HCT116 (cell line): Measurements from ENCODE around the gene THOP1. TPM values are rescaled to one million over a fixed set of nuclear protein-coding genes. Genes with fewer than 3 reads are reported as not detected.

Experiments
- ATAC-seq: fragments of 200-7000 bp; cut with Tn5 transposase; 2 replicates; pipeline ENCODE4 v1.9.1; 2020; ENCODE audit warnings: mild to moderate bottlenecking, moderate library complexity
- BruUV-seq: library from RNA; stranded (reverse); fragments of 400-500 nt; replicated peaks from 2 replicates; lab custom pipeline; 2021; lab: Mats Ljungman, UMichigan
- CTCF ChIA-PET: fragments of 300-600 bp; sonication (Branson Sonifier 250); formaldehyde crosslinking; loops from one replicate; lab custom pipeline; 2021; ENCODE audit warnings: antibody characterized with exemption; lab: Charles Lee
- POLR2A ChIA-PET: fragments of 300-600, 350-600 bp; sonication (Branson Sonifier 250); formaldehyde crosslinking; loops from one replicate; lab custom pipeline; 2021; ENCODE audit warnings: antibody characterized with exemption; lab: Charles Lee
- RAD21 ChIA-PET, 2 experiments: fragments of 300-600 bp; sonication (Branson Sonifier 250); formaldehyde crosslinking; loops; one replicate each; lab custom pipeline; 2023; ENCODE audit warnings: low total read pairs in 2 of 2; ENCODE audit not compliant: uncharacterized antibody in 2 of 2, unreplicated experiment in 2 of 2, low non-redundant PET in 1 of 2; lab: Charles Lee
- DNase-seq: peaks from one replicate; pipeline ENCODE4 v3.0.0-alpha.2; 2010; ENCODE audit warnings: low read depth, low spot score
- H2AFZ ChIP-seq: fragments of 200-600 bp; shearing (Covaris generic), sonication (generic); 2 replicates; pipeline ENCODE4 v1.6.1; 2017; ENCODE audit warnings: low read depth, mixed run types, mixed read lengths, antibody characterized with exemption, low read length; ENCODE audit not compliant: poor library complexity, severe bottlenecking
- H3K27ac ChIP-seq: 2 replicates; pipeline ENCODE4 v1.5.1; 2012; ENCODE audit warnings: low read depth, low read length
- H3K27me3 ChIP-seq: fragments of 200-600 bp; sonication (generic); 2 replicates; pipeline ENCODE4 v1.6.1; 2016; ENCODE audit warnings: mixed run types, low read length, mixed read lengths; ENCODE audit not compliant: insufficient read depth
- H3K36me3 ChIP-seq, 2 experiments: fragments of 200-500 bp in 1 of 2; fragments of 200-600 bp in 1 of 2; sonication (Bioruptor generic) in 1 of 2; sonication (generic) in 1 of 2; 2 replicates each; pipeline versions ENCODE4 v1.5.1 to v1.6.1; 2014 to 2016; ENCODE audit warnings: low read length in 2 of 2, inconsistent platforms in 1 of 2, mixed read lengths in 1 of 2, mixed run types in 1 of 2; ENCODE audit not compliant: insufficient read depth in 2 of 2, control insufficient read depth in 1 of 2
- H3K4me1 ChIP-seq, 2 experiments: fragments of 200-600 bp in 1 of 2; sonication (generic) in 1 of 2; 2 replicates each; pipeline versions ENCODE4 v1.5.1 to v1.6.1; 2012 to 2017; ENCODE audit warnings: low read length in 2 of 2, inconsistent platforms in 1 of 2, mild to moderate bottlenecking in 1 of 2, mixed read lengths in 1 of 2, mixed run types in 1 of 2, moderate library complexity in 1 of 2; ENCODE audit not compliant: insufficient read depth in 2 of 2, control insufficient read depth in 1 of 2
- H3K4me2 ChIP-seq: fragments of 200-600 bp; sonication (generic); 2 replicates; pipeline ENCODE4 v1.6.1; 2017; ENCODE audit warnings: mixed run types, low read length, mixed read lengths
- H3K4me3 ChIP-seq, 2 experiments: fragments of 200-600 bp in 1 of 2; sonication (generic) in 1 of 2; replicated peaks in 1 of 2; 2 replicates each; pipeline ENCODE4 v1.5.1; 2011 to 2016; ENCODE audit warnings: low read length in 2 of 2, control low read depth in 1 of 2, low read depth in 1 of 2, mild to moderate bottlenecking in 1 of 2, mixed read lengths in 1 of 2, mixed run types in 1 of 2
- H3K79me2 ChIP-seq: fragments of 200-600 bp; sonication (generic); 2 replicates; pipeline ENCODE4 v1.6.1; 2017; ENCODE audit warnings: mild to moderate bottlenecking, mixed run types, low read length, moderate library complexity, mixed read lengths; ENCODE audit not compliant: insufficient read depth
- H3K9ac ChIP-seq: fragments of 200-600 bp; sonication (generic); 2 replicates; pipeline ENCODE4 v1.6.1; 2016; ENCODE audit warnings: low read length, mixed read lengths
- H3K9me2 ChIP-seq: fragments of 200-600 bp; sonication (generic), shearing (Covaris generic); 2 replicates; pipeline ENCODE4 v1.6.1; 2017; ENCODE audit warnings: mixed run types, mild to moderate bottlenecking, moderate library complexity; ENCODE audit not compliant: insufficient read depth
- H3K9me3 ChIP-seq, 2 experiments: fragments of 200-500 bp in 1 of 2; fragments of 200-600 bp in 1 of 2; sonication (Bioruptor generic) in 1 of 2; sonication (generic) in 1 of 2; 2 replicates each; pipeline ENCODE4 v1.6.1; 2014 to 2017; ENCODE audit warnings: low read length in 2 of 2, mixed read lengths in 2 of 2, inconsistent platforms in 1 of 2, low read depth in 1 of 2, mild to moderate bottlenecking in 1 of 2, mixed run types in 1 of 2, moderate library complexity in 1 of 2; ENCODE audit not compliant: control insufficient read depth in 1 of 2, insufficient read depth in 1 of 2
- H4K20me1 ChIP-seq: fragments of 200-600 bp; sonication (generic), shearing (Covaris generic); 2 replicates; pipeline ENCODE4 v1.6.1; 2017; ENCODE audit warnings: mixed run types, mild to moderate bottlenecking, moderate library complexity; ENCODE audit not compliant: insufficient read depth
- ATF3 ChIP-seq: IDR thresholded peaks from 2 replicates; pipeline ENCODE4 v1.6.1; 2012
- CBX3 ChIP-seq: IDR thresholded peaks from 2 replicates; pipeline ENCODE4 v1.6.1; 2012; ENCODE audit warnings: low read depth
- EGR1 ChIP-seq: IDR thresholded peaks from 2 replicates; pipeline ENCODE4 v1.6.1; 2012; ENCODE audit warnings: low read depth
- ELF1 ChIP-seq: IDR thresholded peaks from 2 replicates; pipeline ENCODE4 v1.6.1; 2012; ENCODE audit warnings: low read depth, borderline replicate concordance
- FOSL1 ChIP-seq: IDR thresholded peaks from 2 replicates; pipeline ENCODE4 v1.6.1; 2012; ENCODE audit warnings: low read depth
- JUND ChIP-seq: IDR thresholded peaks from 2 replicates; pipeline ENCODE4 v1.6.1; 2012
- POLR2A ChIP-seq: IDR thresholded peaks from 2 replicates; pipeline ENCODE4 v1.7.0; 2011; ENCODE audit warnings: borderline replicate concordance; ENCODE audit not compliant: insufficient read depth, insufficient read length; ENCODE audit errors: extremely low read depth
- POLR2AphosphoS5 ChIP-seq: IDR thresholded peaks from 2 replicates; pipeline ENCODE4 v1.6.1; 2011; ENCODE audit warnings: mild to moderate bottlenecking, low read depth, low read length, moderate library complexity
- RAD21 ChIP-seq: IDR thresholded peaks from 2 replicates; pipeline ENCODE4 v1.6.1; 2012; ENCODE audit warnings: low read depth, mild to moderate bottlenecking
- REST ChIP-seq: IDR thresholded peaks from 2 replicates; pipeline ENCODE4 v1.6.1; 2012; ENCODE audit warnings: low read depth
- SP1 ChIP-seq: IDR thresholded peaks from 2 replicates; pipeline ENCODE4 v1.6.1; 2012; ENCODE audit warnings: low read depth
- SRF ChIP-seq: IDR thresholded peaks from 2 replicates; pipeline ENCODE4 v1.6.1; 2012; ENCODE audit warnings: low read depth
- ZBTB33 ChIP-seq: IDR thresholded peaks from 2 replicates; pipeline ENCODE4 v1.6.1; 2011; ENCODE audit warnings: mild to moderate bottlenecking, low read length, moderate library complexity; ENCODE audit not compliant: insufficient replicate concordance; ENCODE audit errors: extremely low read depth
- ZNF274 ChIP-seq: fragments of 200-500 bp; sonication (Bioruptor generic); IDR thresholded peaks from 2 replicates; pipeline ENCODE4 v1.6.1; 2014; ENCODE audit warnings: mild to moderate bottlenecking, low read depth, low read length, inconsistent platforms
- intact Hi-C: fragments of 100-400 bp; cut with micrococcal nuclease; formaldehyde crosslinking; loops from 2 replicates; pipeline ENCODE4 v1.10.0; 2022
- total RNA-seq: library from RNA; stranded (reverse); gene quantifications from one replicate; pipeline ENCODE4 v1.2.1, GENCODE V29; 2021; ENCODE audit not compliant: unreplicated experiment

THOP1 gene
- total RNA-seq, 1 experiment from 2014 or later, result 201 TPM

- no peak for TF ChIP-seq ZBTB33
- TF ChIP-seq ATF3, result no peak
- TF ChIP-seq EGR1, result no peak
- TF ChIP-seq, all 23 proteins: peak for 0
Observed at GRCh38 chr19:2787115-2787514, 1.8 kb downstream of the THOP1 start (continued).

GRCh38 chr19:2788237-2788636 is 2.9 kb downstream of the THOP1 start:
- no peak for ATAC-seq
- H3K4me1 ChIP-seq, result peaks cover 20 to 30% of the 10 kb centered on the region in 2 experiments
- BruUV-seq, result no TSS peak
- CTCF ChIA-PET, result no interaction called here
- H3K9ac ChIP-seq, result no peak overlapping the region
- H3K4me3 ChIP-seq, result no peak overlapping the region
- no peaks in the 10 kb centered on the region for H4K20me1 ChIP-seq
- H3K27me3 ChIP-seq, result no peaks in the 10 kb centered on the region
- H3K9me3 ChIP-seq, result no peaks in the 10 kb centered on the region
- TF ChIP-seq ELF1, result no peak
- TF ChIP-seq SRF, result no peak
- TF ChIP-seq FOSL1, result no peak
- no peak for TF ChIP-seq CBX3
- TF ChIP-seq SP1, result no peak
- no peak for TF ChIP-seq ZBTB33
- no peak for TF ChIP-seq POLR2AphosphoS5
- no peak for TF ChIP-seq EGR1
- TF ChIP-seq RAD21, result no peak
- no peak for TF ChIP-seq REST
- TF ChIP-seq JUND, result no peak
- no peak for TF ChIP-seq POLR2A
- no peak for TF ChIP-seq ZNF274
- TF ChIP-seq, all 23 proteins: peak for 0
- POLR2A ChIA-PET, result no interaction called here
- Histone ChIP-seq H3K27ac (no peak overlapping the region), H3K36me3 (peaks cover 12 to 18% of the 10 kb centered on the region in 2 experiments; a peak in 3 of 4 replicates), H3K4me2 (no peak overlapping the region), H2AFZ (no peak overlapping the region), H3K79me2 (peaks cover 72% of the 10 kb centered on the region), H3K9me2 (no peaks in the 10 kb centered on the region)
- intact Hi-C loops, result no loop called here
- DNase-seq, result no peak
- RAD21 ChIA-PET, result no interaction called here
